Prostate gland (tissue), 2 donors: Measurements from ENCODE around the gene THAP8. TPM values are rescaled to one million over a fixed set of nuclear protein-coding genes. Genes with fewer than 3 reads are reported as not detected.

Experiments used
- DNase-seq: peaks from one replicate; pipeline ENCODE4 v3.0.0-alpha.2; 2019; ENCODE audit warnings: low spot score
- H3K27ac ChIP-seq, 2 donors: fragments of 200-600 bp; sonication (generic); 2 replicates each; pipeline ENCODE4 v1.5.1; 2017 to 2019
- H3K27me3 ChIP-seq: fragments of 200-600 bp; sonication (generic); replicated peaks from 2 replicates; pipeline ENCODE4 v1.5.1; 2019; ENCODE audit not compliant: insufficient read depth
- H3K36me3 ChIP-seq, 2 donors: fragments of 200-600 bp; sonication (generic); 1 replicate in 1 of 2; 2 replicates in 1 of 2; pipeline versions ENCODE4 v1.5.1 to v1.8.1; 2017 to 2019
- H3K4me1 ChIP-seq: fragments of 200-600 bp; sonication (generic); replicated peaks from 2 replicates; pipeline ENCODE4 v1.5.1; 2019
- H3K4me3 ChIP-seq, 2 donors: fragments of 200-600 bp; sonication (generic); 2 replicates each; pipeline ENCODE4 v1.5.1; 2017 to 2019
- H3K9me3 ChIP-seq: fragments of 200-600 bp; sonication (generic); 2 replicates; pipeline ENCODE4 v1.5.1; 2017
- CTCF ChIP-seq, 4 experiments: fragments of 200-600 bp in 2 of 4; fragments of 450-650 bp in 2 of 4; sonication (generic) in 2 of 4; IDR thresholded peaks; 1 replicate in 3 of 4; 2 replicates in 1 of 4; pipeline ENCODE4 v1.5.1; 2016 to 2019; ENCODE audit warnings: antibody characterized with exemption in 4 of 4, mild to moderate bottlenecking in 2 of 4, moderate library complexity in 2 of 4
- POLR2A ChIP-seq: fragments of 450-650 bp; IDR thresholded peaks from one replicate; pipeline ENCODE4 v1.6.1; 2016; ENCODE audit warnings: antibody characterized with exemption, mild to moderate bottlenecking
- POLR2AphosphoS5 ChIP-seq: sonication (generic); formaldehyde crosslinking; IDR thresholded peaks from one replicate; pipeline ENCODE4 v1.6.1; 2017; ENCODE audit warnings: antibody characterized with exemption
- WGBS: methylation state at CpG from one replicate; pipeline ENCODE4 v1.1.5; 2018; 5-methylcytosine and 5-hydroxymethylcytosine counted together
- intact Hi-C: fragments of 100-400 bp; cut with DNase I; formaldehyde crosslinking; loops from one replicate; pipeline ENCODE4 v1.14.2; 2022
- total RNA-seq, 2 donors: library from RNA; depleted of rRNA; stranded (reverse); fragments of >200 nt; gene quantifications; one replicate each; pipeline ENCODE4 v1.1.0, GENCODE V29; 2016

THAP8 gene
- total RNA-seq, 2 donors from 2014 or later = 12.0 to 21.9 TPM

- no peak for DNase-seq
- intact Hi-C loops = no loop called here
- Histone ChIP-seq H3K9me3 (no peaks in the 10 kb centered on the region), H3K36me3 (no peaks in the 10 kb centered on the region), H3K4me3 (no peak overlapping the region), H3K4me1 (no peaks in the 10 kb centered on the region), H3K27ac (no peak overlapping the region), H3K27me3 (no peaks in the 10 kb centered on the region)
- TF ChIP-seq POLR2AphosphoS5 = no peak
- TF ChIP-seq CTCF (IDR thresholded peaks at IDR 0.05) = no peak
- TF ChIP-seq POLR2A = no peak
- WGBS = 79% methylated on average over 13 of the region's 13 CpGs
These were observed 37.0 kb upstream of the THAP8 start for GRCh38 chr19:36090910-36091695.

- DNase-seq = no peak
- 100% methylated on average over 5 of the region's 5 CpGs for WGBS
- no peaks in the 10 kb centered on the region for H3K4me1 ChIP-seq
- H3K9me3 ChIP-seq = no peaks in the 10 kb centered on the region
- no peaks in the 10 kb centered on the region for H3K27me3 ChIP-seq
- intact Hi-C loops = no loop called here
- H3K4me3 ChIP-seq = no peak overlapping the region
- H3K36me3 ChIP-seq = no peaks in the 10 kb centered on the region
- H3K27ac ChIP-seq = no peak overlapping the region
- no peak for TF ChIP-seq CTCF (IDR thresholded peaks at IDR 0.05)
- no peak for TF ChIP-seq POLR2A
- TF ChIP-seq POLR2AphosphoS5 = no peak
These were observed 35.8 kb upstream of the THAP8 start for GRCh38 chr19:36089847-36090246.

GRCh38 chr19:36086326-36086725, 32.2 kb upstream of the THAP8 start:
- intact Hi-C loops = no loop called here
- no peak overlapping the region for H3K4me3 ChIP-seq
- DNase-seq = no peak
- no peak overlapping the region for H3K27ac ChIP-seq
- no peaks in the 10 kb centered on the region for H3K36me3 ChIP-seq
- 98% methylated on average over 9 of the region's 9 CpGs for WGBS
- no peaks in the 10 kb centered on the region for H3K4me1 ChIP-seq
- H3K9me3 ChIP-seq = no peaks in the 10 kb centered on the region
- TF ChIP-seq POLR2A = no peak
- no peak for TF ChIP-seq CTCF (IDR thresholded peaks at IDR 0.05)
- TF ChIP-seq POLR2AphosphoS5 = no peak
- H3K27me3 ChIP-seq = no peaks in the 10 kb centered on the region

DNA sequence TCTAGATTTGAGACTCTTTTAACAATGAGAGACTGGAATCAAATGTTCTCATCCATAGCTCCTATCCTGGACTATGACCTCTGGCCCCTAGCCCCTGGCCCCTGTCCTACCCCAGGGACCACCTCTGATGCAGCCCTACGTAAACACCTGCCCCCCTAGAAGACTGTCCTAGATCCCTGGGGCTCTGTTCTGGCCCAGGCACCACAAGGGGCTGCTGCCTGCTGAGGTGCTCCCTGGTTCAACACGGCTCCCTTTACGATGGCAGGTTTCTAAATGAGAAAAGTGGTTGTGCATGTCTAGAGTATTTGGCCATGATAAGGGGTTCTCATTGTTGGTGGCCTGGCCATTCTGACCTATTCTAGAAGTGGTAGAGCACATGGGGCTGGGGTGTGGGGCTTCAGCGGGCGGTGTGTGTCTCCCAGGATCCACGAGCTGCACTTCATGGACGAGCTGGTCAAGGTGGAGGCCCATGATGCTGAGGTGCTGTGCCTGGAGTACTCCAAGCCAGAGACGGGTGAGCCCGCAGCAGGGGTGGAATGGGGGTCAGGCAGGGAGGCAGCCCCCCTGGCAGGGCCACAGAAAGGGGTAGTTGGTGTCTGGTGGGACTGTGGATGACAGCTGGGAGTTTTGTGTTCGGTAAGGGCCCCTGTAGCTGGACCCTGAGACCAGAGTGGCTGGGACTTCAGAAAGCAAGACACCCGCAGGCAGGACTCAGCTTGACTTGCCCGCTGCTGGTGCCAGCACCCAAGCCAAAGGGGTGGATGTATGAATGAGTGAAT, 30.3 kb upstream of the THAP8 start:
- intact Hi-C loops = no loop called here
- Histone ChIP-seq H3K36me3 (no peaks in the 10 kb centered on the region), H3K4me3 (no peak overlapping the region), H3K27ac (no peak overlapping the region), H3K9me3 (no peaks in the 10 kb centered on the region), H3K27me3 (no peaks in the 10 kb centered on the region), H3K4me1 (no peaks in the 10 kb centered on the region)
- no peak for TF ChIP-seq POLR2A
- no peak for TF ChIP-seq POLR2AphosphoS5
- no peak for TF ChIP-seq CTCF (IDR thresholded peaks at IDR 0.05)
- 92% methylated on average over 12 of the region's 12 CpGs for WGBS
- DNase-seq = no peak
